HTERT RPE-1 (cell line): ENCODE data around the gene ADGRL1.
"Not testable (repeated sequence)": the region's sequence is repeated elsewhere in the genome, so short reads cannot be mapped to it uniquely, and the experiment has no call there.

Experiments
- in situ Hi-C: fragments of 300-500 bp; cut with MboI; formaldehyde crosslinking; loops from 4 replicates; pipeline ENCODE4 v1.14.3; 2020; ENCODE audit warnings: low sequenced_read_pairs

ADGRL1 gene

DNA sequence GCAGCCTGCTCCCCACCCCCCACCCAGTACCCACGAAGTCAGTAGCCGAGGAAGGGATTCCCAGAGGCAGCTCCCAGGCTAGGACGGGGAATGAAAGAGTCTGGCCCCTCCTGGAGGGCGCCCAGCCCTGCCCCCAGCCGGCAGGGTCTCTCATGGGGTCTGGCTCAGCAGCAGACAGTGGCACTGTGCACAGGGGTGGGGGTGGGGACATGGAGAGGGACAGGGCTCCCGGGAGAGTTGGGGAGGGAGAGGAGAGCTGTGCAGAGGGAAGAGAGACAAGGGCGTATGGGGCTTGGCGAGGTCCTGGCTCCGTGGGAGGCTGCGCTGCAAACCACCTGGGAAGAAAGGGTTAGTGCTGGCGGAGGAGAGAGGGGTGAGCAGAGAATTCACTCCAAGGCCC, 41.9 kb downstream of the ADGRL1 start:
- in situ Hi-C loops: no loop called here

- in situ Hi-C loops: no loop called here
Measured at GRCh38 chr19:14162871-14163297, 43.1 kb downstream of the ADGRL1 start.

DNA sequence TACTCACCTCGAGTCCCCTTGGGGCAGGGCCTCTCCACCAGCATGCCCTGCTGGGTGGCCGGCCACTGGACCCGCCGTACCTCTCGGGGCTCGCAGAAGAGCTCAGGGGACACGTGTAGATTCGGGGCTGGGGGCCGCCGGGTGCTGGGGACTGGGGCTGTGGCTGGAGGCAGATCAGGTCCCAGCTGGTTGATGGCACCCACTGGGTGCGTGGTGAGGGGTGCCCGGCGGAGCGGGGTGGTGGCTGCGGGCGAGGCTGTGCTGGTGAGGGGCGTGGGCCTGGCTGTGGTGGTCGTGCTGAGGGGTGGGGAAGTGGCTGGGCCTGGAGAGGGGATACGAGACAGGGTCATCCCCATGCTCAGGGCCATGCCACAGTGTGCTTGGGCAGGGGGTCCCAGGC, 44.7 kb downstream of the ADGRL1 start:
- in situ Hi-C loops: no loop called here

DNA sequence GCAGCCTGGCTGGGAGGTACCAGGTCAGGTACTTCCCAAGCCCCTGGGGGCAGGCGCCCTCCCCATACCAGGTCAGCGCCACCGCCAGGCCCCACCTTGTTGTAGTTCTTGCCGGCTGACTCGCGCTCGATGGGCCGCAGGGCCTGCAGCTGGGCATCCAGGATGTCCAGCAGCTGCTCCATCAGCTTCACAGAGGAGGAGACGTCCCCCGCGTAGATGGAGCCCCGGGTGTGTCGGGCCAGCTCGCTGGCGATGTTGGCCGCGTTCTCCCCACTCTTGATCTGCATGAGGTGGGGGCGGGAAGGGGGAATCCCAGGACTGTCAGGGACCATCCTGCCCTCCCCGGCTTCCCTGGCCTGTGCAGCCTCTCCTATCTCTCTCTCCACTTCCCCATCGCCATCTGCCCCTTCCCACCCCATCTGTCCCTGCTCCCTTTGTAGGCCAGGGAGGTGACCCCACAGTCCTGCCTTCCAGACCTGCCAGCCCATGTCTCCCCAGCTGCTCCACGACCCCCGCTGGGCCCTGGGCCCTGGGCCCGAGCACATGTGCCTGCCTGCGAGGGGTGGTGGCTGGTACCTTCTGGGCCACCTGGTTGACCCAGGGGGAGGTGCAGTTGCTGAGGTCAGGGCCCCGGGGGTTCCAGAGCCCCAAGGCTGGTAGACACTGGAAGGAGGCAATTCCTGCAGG, 45.8 kb downstream of the ADGRL1 start:
- in situ Hi-C loops: no loop called here

- in situ Hi-C loops: no loop called here
Measured at GRCh38 chr19:14159059-14159458, 46.9 kb downstream of the ADGRL1 start.

DNA sequence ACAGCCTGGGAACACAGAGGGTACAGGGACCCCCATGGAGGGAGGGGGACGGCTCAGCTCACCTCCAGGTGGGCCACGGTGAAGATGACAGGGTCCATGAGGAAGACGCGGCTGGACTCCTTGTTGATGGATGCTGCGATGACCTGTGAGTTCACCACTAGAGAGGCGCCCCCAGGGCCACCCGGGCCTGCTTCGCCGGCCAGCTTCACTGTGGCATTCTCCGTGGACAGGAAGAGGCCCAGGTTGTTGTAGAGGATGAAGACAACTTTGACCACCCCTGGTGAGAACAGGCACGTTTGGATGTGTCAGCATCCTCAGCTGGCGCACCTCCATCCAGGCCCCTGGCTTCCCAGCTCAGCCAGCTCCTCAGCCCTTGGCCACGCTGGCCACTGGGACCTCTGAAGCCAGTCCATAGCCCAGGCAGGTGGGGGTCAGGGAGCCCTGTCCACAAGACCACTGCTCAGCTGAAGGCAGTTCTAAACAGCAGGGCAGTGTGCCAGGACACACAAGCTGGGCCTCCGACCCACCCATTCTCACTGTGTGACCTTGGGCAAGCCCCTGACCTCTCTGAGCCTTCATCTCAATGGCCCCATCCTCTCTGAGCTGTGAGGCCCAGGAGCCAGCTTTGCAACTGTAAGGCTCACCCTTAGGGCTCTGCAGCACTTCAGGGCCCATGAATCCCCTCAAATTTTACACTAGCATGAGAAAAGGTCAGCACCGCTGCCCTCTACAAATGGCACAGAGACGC, 47.5 kb downstream of the ADGRL1 start:
- in situ Hi-C loops: no loop called here

DNA sequence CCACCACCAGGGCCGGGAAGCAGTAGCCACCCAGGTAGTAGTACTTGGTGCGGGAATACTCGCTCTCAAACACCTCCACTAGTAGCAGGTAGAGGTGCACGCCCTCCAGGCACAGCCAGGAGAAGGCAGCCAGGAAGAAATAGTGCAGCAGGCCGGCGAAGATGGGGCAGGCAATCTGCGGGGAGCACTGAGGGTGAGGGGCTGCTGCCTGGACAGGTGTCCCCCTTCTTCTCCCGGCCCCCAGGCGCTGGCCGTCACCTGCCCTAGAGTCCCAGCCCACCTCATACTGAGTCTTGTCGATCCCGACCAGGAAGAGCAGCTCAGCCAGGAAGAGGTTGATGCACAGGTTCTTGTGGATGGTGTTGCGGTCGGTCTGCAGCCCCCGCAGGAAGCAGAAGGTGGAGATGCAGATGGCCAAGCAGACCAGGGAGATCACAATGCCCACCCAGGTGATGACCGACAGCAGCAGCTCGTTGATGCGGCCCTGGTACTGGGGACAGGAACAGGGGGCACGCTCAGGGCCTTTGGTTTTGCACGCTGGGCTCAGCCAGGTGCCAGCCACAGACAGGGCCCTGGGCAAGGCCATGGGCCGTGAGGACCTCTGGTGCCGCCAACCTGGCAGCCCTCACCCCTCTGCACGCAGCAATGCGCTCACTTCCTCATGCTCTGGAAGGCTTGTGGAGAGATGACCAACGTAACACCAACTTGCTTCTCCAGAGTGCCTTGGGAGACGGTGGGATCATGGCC, 48.8 kb downstream of the ADGRL1 start:
- in situ Hi-C loops: no loop called here

GRCh38 chr19:14156122-14156521, 49.8 kb downstream of the ADGRL1 start:
- in situ Hi-C loops: no loop called here

DNA sequence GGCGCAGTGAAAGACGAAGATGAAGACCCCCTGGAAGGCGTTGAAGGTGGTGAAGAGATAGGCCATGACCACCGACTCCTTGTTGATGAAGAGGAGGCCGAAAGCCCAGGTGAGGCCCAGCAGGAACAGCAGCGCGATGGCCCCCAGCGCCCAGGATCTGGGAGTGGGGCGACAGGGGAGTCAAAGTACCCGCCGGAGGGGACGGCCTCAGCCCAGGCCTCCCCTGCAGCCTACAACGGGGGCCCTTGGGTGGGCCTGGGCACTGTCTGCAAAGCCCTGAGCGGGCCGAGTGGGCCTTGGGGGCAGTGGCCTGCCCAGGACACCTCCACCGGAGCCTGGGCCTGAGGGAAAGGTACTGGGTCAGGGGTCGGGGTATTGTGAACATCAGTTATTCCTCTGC, 50.6 kb downstream of the ADGRL1 start:
- in situ Hi-C loops: no loop called here

- in situ Hi-C loops: no loop called here
Measured at GRCh38 chr19:14152713-14153112, 53.3 kb downstream of the ADGRL1 start.

GRCh38 chr19:14150770-14151661, 55.0 kb downstream of the ADGRL1 start:
- in situ Hi-C loops: no loop called here

- in situ Hi-C loops: no loop called here
Measured at GRCh38 chr19:14150041-14150769, 55.8 kb downstream of the ADGRL1 start.

DNA sequence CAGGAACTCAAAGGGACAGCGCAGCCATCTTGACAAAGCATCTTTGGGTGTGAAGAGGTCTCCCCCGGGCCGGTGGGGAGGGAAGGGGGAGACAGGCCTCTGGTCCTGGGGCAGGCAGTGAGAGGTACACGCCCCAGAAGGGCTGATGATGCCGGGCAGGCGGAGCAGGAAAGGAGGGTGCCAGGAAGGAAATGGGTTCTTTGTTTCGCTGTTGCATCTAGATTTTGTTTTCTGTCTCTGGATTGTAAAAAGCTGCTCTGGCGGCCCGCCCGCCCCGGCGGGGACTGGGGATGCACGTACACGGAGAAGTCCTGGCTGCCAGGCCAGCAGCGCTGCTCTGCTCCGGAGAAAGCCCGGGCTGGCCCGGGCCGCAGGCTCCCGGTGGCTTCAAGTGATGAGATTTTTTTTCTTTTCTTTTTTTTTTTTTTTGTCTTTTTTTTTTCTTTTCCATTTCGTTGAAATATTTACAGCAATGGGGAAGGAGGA, 56.4 kb downstream of the ADGRL1 start:
- in situ Hi-C loops: no loop called here

DNA sequence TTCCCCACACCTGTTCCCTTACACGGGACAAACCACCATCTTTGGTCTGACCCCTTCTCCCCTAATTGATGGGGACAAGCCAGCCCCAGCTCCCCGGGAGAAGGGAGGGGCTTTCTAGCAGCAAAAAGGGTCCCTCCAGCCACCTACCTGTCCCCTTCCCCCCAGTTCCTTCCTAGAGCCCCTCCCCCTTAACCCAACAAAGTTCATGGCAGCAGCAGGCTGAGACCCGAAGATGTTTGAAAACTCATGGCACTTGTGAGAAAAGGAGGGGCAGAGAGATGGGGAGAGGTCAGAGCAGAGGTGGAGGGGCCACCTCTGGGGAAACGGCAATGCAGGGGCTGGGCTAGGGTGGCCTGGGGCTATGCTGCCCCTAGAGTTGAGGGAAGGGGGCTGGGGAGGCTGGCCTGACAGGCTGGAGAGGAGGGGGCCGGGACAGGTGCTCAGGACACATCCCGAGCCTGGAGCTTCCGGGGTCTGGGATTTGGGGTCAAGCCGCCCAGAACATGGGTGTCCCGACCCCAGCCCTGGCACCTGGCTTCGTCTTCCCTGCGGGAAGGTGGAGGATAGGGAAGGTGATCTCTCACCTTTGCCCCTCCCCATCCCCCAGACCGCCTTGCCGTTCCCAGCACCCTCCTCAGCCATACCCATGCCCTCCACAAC, 57.1 kb downstream of the ADGRL1 start:
- in situ Hi-C loops: no loop called here

DNA sequence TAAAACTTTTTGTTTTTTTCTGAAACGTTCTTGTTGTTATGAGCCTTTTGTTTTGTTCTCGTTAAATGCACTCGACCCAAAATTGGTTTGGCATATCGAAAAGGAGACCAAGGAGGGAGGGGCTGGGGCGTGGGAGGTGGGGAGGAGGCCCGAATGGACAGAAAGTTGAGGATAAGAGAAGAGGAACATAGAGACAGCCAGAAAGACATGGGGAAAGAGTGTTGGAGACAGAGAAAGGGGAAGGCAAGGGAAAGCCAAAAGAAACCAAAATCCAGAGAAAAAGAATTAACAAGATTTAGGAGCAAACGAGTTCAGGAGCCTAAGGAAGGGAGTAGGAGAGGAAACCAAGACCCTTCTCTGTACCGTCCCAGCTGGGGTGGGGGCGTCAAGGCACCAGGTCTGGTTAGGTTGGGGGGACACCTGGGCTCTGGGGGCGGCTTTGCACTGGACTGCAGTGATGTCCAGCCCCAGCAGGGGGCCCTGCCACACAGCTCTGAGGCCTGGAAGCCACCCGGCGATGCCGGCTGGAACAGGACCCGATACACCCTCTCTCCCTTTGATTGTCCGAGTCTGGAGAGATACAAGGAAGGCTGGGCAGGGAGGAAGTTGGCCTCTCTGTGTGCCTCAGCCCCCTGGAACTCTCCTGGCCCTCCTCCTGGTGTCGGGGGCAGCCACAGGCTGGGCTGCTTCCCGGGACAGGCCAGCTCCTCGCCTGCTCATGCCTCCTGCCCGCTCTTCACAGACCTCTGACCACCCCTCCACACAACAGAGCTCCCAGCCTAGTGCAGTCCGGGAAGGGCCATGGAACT, 58.0 kb downstream of the ADGRL1 start:
- in situ Hi-C loops: no loop called here

DNA sequence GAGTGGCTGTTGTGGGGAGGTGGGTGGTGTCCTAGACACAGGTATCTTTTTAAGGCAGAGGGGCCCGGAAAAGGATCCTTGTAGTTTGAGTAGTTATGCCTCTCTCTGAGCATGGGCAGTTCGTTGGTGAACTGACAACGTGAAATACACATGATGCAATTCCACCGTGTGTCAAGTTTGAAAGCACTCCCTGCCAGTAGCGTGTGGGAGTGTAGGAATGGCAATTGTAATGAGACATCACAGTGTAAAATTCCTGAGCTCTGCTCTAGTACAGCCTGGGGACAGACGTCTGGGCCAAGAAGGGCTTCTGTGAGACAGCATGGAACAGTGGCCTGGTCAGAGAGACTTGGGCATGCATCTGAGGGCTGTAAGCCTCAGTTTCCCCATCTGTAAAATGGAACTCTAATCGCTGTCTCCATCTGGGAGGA, 59.2 kb downstream of the ADGRL1 start:
- in situ Hi-C loops: no loop called here

DNA sequence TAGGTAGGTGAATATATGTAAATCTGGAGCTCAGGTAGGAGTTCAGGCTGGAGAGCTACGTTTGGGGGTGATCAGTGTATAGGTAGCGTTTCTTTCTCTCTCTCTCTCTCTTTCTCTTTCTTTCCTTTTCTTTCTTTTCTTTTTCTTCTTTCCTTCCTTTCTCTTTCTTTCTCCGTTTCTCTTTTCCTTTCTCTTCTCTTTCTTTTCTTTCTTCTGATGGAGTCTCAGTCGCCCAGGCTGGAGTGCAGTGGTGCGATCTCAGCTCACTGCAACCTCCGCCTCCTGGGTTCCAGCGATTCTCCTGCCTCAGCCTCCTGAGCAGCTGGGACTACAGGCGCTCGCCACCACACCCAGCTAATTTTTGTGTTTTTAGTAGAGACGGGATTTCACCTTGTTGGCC, 59.8 kb downstream of the ADGRL1 start:
- in situ Hi-C loops: not testable (repeated sequence)

DNA sequence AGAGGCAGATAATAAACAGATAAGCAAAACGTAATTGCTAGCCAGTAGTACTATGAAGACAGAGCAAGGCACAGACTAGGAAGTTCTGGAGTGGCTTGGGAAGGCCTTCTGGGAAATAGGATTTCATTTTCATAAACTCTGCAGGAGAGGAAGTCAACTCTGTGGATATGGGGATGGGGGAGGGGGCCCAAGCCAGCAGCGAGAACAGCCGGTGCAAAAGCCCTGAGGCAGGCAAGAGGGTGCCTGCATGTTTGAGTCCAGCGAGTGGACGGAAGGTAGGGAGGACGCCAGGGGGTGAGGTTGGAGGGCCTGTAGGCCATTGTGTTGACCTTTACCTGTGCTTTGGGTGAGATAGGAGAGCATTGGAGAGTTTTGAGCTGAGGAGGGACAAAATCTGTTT, 60.6 kb downstream of the ADGRL1 start:
- in situ Hi-C loops: no loop called here
